Measurements from ENCODE around the gene RNF144A. TPM values are rescaled to one million over a fixed set of nuclear protein-coding genes. Genes with fewer than 3 reads are reported as not detected.

RNF144A gene
- total and polyA plus RNA-seq, 2 of the 13 experiments (the other 11 are each of a cell fraction or from before 2014, with no cell fraction given), result 13.9 to 16.5 TPM

DNA sequence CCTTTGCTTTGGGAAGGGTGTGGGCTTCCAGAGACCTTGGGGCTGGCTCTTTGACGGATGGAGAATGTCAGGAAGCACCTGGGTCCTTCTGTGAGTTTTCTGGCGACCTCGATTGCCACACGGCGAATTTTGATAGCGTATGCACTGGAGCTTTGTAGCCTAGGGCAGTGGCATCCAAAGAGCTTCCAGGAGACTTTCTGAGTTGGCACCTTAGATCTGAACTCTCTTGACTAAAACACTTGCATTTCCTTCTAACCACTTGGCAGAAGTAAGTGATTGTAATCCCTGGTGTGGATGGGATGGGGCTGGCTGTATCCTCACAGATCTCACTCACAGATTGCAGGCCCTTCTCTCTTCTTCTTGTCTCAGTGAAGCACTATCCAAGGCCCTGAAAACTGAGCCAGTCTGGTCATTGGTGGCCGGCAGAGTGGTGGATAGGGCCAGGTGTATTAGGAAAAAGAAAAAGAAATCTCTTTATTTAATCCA is 7.8 kb downstream of the RNF144A start (continued):
- TF ChIP-seq, protein P1, sequence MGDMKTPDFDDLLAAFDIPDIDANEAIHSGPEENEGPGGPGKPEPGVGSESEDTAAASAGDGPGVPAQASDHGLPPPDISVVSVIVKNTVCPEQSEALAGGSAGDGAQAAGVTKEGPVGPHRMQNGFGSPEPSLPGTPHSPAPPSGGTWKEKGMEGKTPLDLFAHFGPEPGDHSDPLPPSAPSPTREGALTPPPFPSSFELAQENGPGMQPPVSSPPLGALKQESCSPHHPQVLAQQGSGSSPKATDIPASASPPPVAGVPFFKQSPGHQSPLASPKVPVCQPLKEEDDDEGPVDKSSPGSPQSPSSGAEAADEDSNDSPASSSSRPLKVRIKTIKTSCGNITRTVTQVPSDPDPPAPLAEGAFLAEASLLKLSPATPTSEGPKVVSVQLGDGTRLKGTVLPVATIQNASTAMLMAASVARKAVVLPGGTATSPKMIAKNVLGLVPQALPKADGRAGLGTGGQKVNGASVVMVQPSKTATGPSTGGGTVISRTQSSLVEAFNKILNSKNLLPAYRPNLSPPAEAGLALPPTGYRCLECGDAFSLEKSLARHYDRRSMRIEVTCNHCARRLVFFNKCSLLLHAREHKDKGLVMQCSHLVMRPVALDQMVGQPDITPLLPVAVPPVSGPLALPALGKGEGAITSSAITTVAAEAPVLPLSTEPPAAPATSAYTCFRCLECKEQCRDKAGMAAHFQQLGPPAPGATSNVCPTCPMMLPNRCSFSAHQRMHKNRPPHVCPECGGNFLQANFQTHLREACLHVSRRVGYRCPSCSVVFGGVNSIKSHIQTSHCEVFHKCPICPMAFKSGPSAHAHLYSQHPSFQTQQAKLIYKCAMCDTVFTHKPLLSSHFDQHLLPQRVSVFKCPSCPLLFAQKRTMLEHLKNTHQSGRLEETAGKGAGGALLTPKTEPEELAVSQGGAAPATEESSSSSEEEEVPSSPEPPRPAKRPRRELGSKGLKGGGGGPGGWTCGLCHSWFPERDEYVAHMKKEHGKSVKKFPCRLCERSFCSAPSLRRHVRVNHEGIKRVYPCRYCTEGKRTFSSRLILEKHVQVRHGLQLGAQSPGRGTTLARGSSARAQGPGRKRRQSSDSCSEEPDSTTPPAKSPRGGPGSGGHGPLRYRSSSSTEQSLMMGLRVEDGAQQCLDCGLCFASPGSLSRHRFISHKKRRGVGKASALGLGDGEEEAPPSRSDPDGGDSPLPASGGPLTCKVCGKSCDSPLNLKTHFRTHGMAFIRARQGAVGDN (CRISPR knock-in tag; IDR thresholded peaks at IDR 0.05), result no peak
- TF ChIP-seq ZNF143 (CRISPR knock-in tag; IDR thresholded peaks at IDR 0.05) (no peak), SMARCC2 (IDR thresholded peaks at IDR 0.05) (no peak), JUN (CRISPR knock-in tag; IDR thresholded peaks at IDR 0.05) (no peak)

DNA sequence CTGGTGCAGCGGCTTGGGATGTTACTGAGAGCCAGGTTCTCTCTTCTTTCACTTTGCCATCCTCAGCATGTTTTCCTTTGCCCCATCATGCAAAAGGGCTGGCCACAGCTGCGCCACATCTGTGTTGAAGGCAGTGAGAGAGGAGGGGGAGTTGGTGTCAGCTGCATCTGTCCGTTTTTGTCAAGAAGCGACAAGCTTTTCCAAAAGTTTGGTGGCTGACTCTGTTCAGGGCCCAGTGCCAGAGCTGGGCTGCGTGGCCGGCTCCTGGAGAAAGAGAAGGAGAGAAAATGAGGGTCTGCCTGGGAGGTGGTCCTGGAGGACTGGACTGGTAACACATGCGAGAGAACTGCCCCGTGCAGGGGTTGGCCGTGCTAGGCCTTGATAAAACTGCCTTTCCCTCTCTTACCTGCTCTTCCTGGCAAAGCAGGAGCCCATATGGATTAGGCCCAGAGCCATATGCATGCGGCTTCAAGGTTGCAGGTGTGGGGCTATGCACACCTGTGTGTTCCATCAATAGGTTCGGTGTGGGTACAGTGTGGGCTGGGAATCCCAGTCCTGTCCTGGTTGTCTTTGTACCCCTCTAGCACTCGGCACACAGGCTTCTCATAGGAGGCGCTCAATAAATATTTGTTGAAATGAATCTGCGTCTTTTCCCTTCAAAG is 9.0 kb downstream of the RNF144A start:
- Histone ChIP-seq H3K4me3 (replicated peaks in 1 of 3; ENCODE audit: insufficient read depth in 1 of 3, low read depth in 2 of 3, low read length in 3 of 3) (no peak overlapping the region), H3K27me3 (ENCODE audit: control insufficient read depth in 1 of 2, insufficient read depth in 2 of 2, low read length in 2 of 2) (no peaks in the 10 kb centered on the region), H3K4me2 (ENCODE audit: low read depth, low read length) (no peak overlapping the region), H4K20me1 (ENCODE audit: insufficient read depth, low read length) (peaks cover 7% of the 10 kb centered on the region; the same call in 1 of the 2 replicates), H3K9ac (ENCODE audit: insufficient read depth, low read depth, low read length) (no peak overlapping the region), H3K36me3 (replicated peaks in 1 of 2; ENCODE audit: control insufficient read depth in 1 of 2, insufficient read depth in 2 of 2, low read length in 2 of 2) (no peaks in the 10 kb centered on the region; a peak in 2 of 5 replicates), H3K4me1 (ENCODE audit: insufficient read depth, low read length) (peaks cover 45% of the 10 kb centered on the region), H2AFZ (ENCODE audit: low read length) (no peak overlapping the region), H3K79me2 (ENCODE audit: insufficient read depth, low read length) (peaks cover 20% of the 10 kb centered on the region), H3K9me3 (ENCODE audit: low read length) (no peaks in the 10 kb centered on the region), H3K27ac (ENCODE audit: extremely low read length, insufficient read depth, low read length) (no peak overlapping the region)
- in situ Hi-C loops (cut with HindIII; ENCODE audit: extremely low pct_ligation_motif_present, low pct_unique_long_range_greater_than_20kb), result no loop called here
- TF ChIP-seq, protein P2, sequence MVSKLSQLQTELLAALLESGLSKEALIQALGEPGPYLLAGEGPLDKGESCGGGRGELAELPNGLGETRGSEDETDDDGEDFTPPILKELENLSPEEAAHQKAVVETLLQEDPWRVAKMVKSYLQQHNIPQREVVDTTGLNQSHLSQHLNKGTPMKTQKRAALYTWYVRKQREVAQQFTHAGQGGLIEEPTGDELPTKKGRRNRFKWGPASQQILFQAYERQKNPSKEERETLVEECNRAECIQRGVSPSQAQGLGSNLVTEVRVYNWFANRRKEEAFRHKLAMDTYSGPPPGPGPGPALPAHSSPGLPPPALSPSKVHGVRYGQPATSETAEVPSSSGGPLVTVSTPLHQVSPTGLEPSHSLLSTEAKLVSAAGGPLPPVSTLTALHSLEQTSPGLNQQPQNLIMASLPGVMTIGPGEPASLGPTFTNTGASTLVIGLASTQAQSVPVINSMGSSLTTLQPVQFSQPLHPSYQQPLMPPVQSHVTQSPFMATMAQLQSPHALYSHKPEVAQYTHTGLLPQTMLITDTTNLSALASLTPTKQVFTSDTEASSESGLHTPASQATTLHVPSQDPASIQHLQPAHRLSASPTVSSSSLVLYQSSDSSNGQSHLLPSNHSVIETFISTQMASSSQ (IDR thresholded peaks at IDR 0.05; ENCODE audit: low read depth), result no peak
- TF ChIP-seq, protein P2 (CRISPR knock-in tag; IDR thresholded peaks at IDR 0.05; ENCODE audit: borderline replicate concordance), result no peak
- TF ChIP-seq, protein P3, sequence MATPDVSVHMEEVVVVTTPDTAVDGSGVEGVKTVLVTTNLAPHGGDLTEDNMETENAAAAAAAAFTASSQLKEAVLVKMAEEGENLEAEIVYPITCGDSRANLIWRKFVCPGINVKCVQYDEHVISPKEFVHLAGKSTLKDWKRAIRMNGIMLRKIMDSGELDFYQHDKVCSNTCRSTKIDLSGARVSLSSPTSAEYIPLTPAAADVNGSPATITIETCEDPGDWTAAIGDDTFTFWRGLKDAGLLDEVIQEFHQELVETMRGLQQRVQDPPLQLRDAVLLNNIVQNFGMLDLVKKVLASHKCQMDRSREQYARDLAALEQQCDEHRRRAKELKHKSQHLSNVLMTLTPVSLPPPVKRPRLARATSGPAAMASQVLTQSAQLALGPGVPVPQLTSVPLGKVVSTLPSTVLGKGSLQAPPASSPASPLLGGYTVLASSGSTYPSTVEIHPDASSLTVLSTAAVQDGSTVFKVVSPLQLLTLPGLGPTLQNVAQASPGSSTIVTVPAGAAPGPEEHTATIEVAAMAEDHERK (CRISPR knock-in tag; IDR thresholded peaks at IDR 0.05; ENCODE audit: low read depth), result no peak
- TF ChIP-seq KDM5B (CRISPR knock-in tag; IDR thresholded peaks at IDR 0.05; ENCODE audit: borderline replicate concordance), result no peak
- TF ChIP-seq SALL1 (CRISPR knock-in tag; IDR thresholded peaks at IDR 0.05), result no peak
- ATAC-seq (no peak), DNase-seq (ENCODE audit: low spot score) (no peak), FAIRE-seq (no peak)
- ChIA-PET CTCF (ENCODE audit: low intra/inter-chr PET ratio, low total read pairs) (no interaction called here), POLR2A (no interaction called here)
- intact Hi-C loops (cut with micrococcal nuclease; ENCODE audit: unreplicated experiment), result no loop called here
- no TSS peak for BruUV-seq (replicated peaks)
- WGBS (ENCODE audit: low lambda C conversion rate), result 94% methylated on average over 14 of the region's 14 CpGs

Measured in HepG2 (cell line).